Adrenal gland (tissue), 12 donors: ENCODE data around the gene EXD2. TPM values are rescaled to one million over a fixed set of nuclear protein-coding genes. Genes with fewer than 3 reads are reported as not detected.

Source experiments
- DNase-seq, 7 donors: peaks; one replicate each; pipeline ENCODE4 v3.0.0-alpha.2; 2019 to 2020
- H3K27ac ChIP-seq, 5 donors: fragments of 200-600 bp; sonication (generic) in 4 of 5; 1 replicate in 3 of 5; 2 replicates in 2 of 5; pipeline versions ENCODE4 v1.5.1 to v1.8.0; 2016 to 2020; ENCODE audit warnings: mild to moderate bottlenecking in 1 of 5
- H3K27me3 ChIP-seq: fragments of 200-600 bp; 2 replicates; pipeline ENCODE4 v1.8.0; 2021
- H3K36me3 ChIP-seq, 2 donors: fragments of 200-600 bp; replicated peaks in 1 of 2; 1 replicate in 1 of 2; 2 replicates in 1 of 2; pipeline versions ENCODE4 v1.5.1 to v1.8.0; 2018 to 2022
- H3K4me1 ChIP-seq, 2 donors: fragments of 200-600 bp; replicated peaks in 1 of 2; 1 replicate in 1 of 2; 2 replicates in 1 of 2; pipeline versions ENCODE4 v1.5.1 to v1.8.0; 2018 to 2021
- H3K4me3 ChIP-seq, 4 donors: fragments of 200-600 bp; sonication (generic) in 3 of 4; one replicate each; pipeline ENCODE4 v1.5.1; 2016 to 2018
- H3K9me3 ChIP-seq, 3 donors: fragments of 200-600 bp; sonication (generic) in 1 of 3; replicated peaks in 1 of 3; 1 replicate in 2 of 3; 2 replicates in 1 of 3; pipeline versions ENCODE4 v1.5.1 to v1.8.0; 2016 to 2021
- CTCF ChIP-seq, 6 experiments: fragments of 450-650 bp in 4 of 6; fragments of 200-600 bp in 2 of 6; sonication (generic) in 1 of 6; IDR thresholded peaks; 1 replicate in 5 of 6; 2 replicates in 1 of 6; pipeline versions ENCODE4 v1.5.1 to v1.8.0; 2016 to 2021; ENCODE audit warnings: antibody characterized with exemption in 6 of 6, mild to moderate bottlenecking in 2 of 6, moderate library complexity in 1 of 6
- POLR2A ChIP-seq, 2 donors: fragments of 450-650 bp; IDR thresholded peaks; one replicate each; pipeline ENCODE4 v1.6.1; 2017; ENCODE audit warnings: antibody characterized with exemption in 2 of 2, mild to moderate bottlenecking in 2 of 2, moderate library complexity in 1 of 2
- WGBS, 4 donors: extraction: QIAGEN DNeasy Blood & Tissue Kit in 2 of 4; methylation state at CpG; one replicate each; pipeline versions ENCODE4 v1.1.5 to v1.1.7; 2013 to 2017; 5-methylcytosine and 5-hydroxymethylcytosine counted together
- intact Hi-C, 2 donors: fragments of 100-400 bp; cut with DNase I; formaldehyde crosslinking; loops; one replicate each; pipeline versions ENCODE4 v1.14.1 to v1.15.0; 2022 to 2023
- polyA plus RNA-seq, 3 donors: library from polyadenylated mRNA; stranded (reverse); fragments of 200-250 nt in 2 of 3; fragments of 350-450 nt in 1 of 3; fragmentation: Illumina TruSeq in 1 of 3; extraction: RNeasy Lipid Tissue Mini Kit (QIAGEN cat#74804) in 1 of 3; gene quantifications; one replicate each; pipeline ENCODE4 v1.2.3, GENCODE V29; 2013 to 2014
- total RNA-seq, 9 donors: library from RNA; depleted of rRNA in 4 of 9; stranded (reverse); fragments of >200 nt in 4 of 9; fragments of 120-200 nt in 1 of 9; fragmentation: NEBNext Ultra II Directional in 1 of 9; extraction: Animal tissue kit (Norgen Biotek cat#: 25700) in 1 of 9; gene quantifications; one replicate each; pipeline versions ENCODE4 v1.1.0 to v1.2.4, GENCODE V29; 2013 to 2023
- donor health status: healthy with polysubstance abuse.
- donor health status: Bipolar disorder and iron deficiency.
- donor health status: DM: yes; HTN: yes; CAD: no.
- donor health status: DM: no; HTN: no; CAD: no.
- donor health status: DM: no; HTN: no; CAD: no.
- donor health status: DM: yes; HTN: yes; CAD: no.

The EXD2 gene
- total and polyA plus RNA-seq, 12 donors = 6.4 to 23.0 (median 15.6) TPM

DNA sequence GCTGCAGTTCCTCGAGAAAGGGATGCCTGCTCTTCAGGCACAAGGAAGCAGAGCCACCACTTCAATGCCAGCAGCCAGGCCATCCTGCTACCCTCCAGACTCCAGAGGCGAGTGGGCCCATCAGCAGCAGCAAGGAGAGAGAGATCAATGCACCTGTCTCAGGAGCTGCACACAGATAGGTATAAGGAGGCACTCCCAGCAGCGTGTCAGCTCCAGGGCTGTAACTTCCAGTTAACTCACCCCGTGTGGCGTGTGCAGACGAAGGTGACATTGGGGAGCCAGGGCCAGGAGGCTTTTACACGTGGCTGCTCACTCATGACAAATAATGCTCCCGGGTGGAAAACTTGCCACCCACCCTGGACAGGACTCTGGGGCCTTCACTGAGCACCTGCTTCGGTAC is 92.9 kb downstream of the EXD2 start:
- peak in 2 of 7 donors; percentile 9 to 36 for DNase-seq
- intact Hi-C loops = no loop called here
- no peaks in the 10 kb centered on the region for H3K9me3 ChIP-seq
- no peak overlapping the region for H3K4me3 ChIP-seq
- TF ChIP-seq POLR2A (IDR thresholded peaks at IDR 0.05) (no peak), CTCF (IDR thresholded peaks at IDR 0.05) (no peak)
- WGBS, 4 donors = 71 to 88% (median 79%) methylated on average over 7 to 9 of the region's 9 CpGs
- H3K27me3 ChIP-seq = no peaks in the 10 kb centered on the region
- H3K4me1 ChIP-seq = peaks cover 5 to 17% of the 10 kb centered on the region in 2 donors
- H3K36me3 ChIP-seq = no peaks in the 10 kb centered on the region
- no peak overlapping the region for H3K27ac ChIP-seq

- H3K9me3 ChIP-seq = no peaks in the 10 kb centered on the region
- intact Hi-C loops = loop anchor here in 1 of 2 donors (5.0 kb wide), 1 partner anchor 38 kb away; no protein-coding TSS in a partner anchor
- DNase-seq = peak in 1 of 7 donors; percentile 36
- H3K36me3 ChIP-seq = no peaks in the 10 kb centered on the region
- WGBS, 4 donors = 81 to 90% (median 88%) methylated on average over 6 to 7 of the region's 7 CpGs
- H3K27me3 ChIP-seq = no peaks in the 10 kb centered on the region
- no peak overlapping the region for H3K4me3 ChIP-seq
- no peak for TF ChIP-seq CTCF (IDR thresholded peaks at IDR 0.05)
- TF ChIP-seq POLR2A (IDR thresholded peaks at IDR 0.05) = no peak
- no peak overlapping the region for H3K27ac ChIP-seq
- peaks cover 5 to 17% of the 10 kb centered on the region in 2 donors for H3K4me1 ChIP-seq
Measured at GRCh38 chr14:69285661-69286255, 94.5 kb downstream of the EXD2 start.

DNA sequence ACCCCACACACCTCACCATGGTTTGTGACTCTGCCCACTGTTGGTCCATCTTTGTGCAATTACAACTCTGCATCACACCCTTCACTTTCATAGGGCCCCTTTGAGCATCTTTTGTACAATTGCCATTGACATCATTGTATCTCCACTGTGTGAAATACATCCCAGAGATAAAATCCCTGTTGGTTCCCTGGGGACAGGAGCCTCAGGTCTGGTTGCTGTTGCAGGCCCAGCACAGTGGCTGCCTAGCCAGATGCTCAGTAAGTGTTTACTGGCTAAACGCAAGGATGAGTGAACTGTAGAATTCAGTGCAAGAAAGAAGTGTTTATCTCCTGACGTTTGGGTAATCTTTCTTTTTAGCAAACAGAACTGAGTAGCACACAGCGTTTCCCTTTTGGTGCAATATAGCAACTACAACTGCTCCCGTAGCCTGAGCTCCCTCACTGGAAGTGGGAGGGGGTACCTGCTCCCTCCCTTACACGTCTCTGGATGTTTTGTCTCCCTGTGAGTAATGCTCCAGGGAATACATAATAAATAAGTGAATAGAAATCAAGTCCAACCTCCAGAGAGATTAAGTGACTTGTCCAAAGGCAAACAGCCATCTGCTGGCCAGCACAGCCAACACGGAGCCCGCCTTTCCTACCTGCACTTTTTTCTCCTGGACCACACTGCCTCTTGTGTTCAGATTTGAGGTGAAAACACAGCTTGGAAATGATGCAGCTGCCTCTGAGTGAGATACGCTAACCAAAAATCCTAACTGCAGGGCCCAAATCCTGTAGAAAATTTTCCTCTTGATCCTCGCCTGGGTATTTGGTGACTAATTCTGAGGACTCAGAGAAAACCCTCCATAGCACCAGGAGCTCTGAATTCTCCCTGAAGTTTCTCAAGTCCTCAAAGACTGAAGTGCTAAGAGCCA is 96.1 kb downstream of the EXD2 start:
- Histone ChIP-seq H3K27ac (peak overlapping the region in 3 of 5 donors; percentile 24 to 76 (median 65)), H3K4me1 (peaks cover 5 to 28% of the 10 kb centered on the region in 2 donors), H3K4me3 (no peak overlapping the region), H3K36me3 (no peaks in the 10 kb centered on the region), H3K9me3 (no peaks in the 10 kb centered on the region), H3K27me3 (no peaks in the 10 kb centered on the region)
- 45 to 56% (median 55%) methylated on average over 9 of the region's 9 CpGs for WGBS, 4 donors
- intact Hi-C loops = loop anchor here in 1 of 2 donors (5.0 kb wide), 1 partner anchor 40 kb away; no protein-coding TSS in a partner anchor
- TF ChIP-seq CTCF (IDR thresholded peaks at IDR 0.05) (no peak), POLR2A (IDR thresholded peaks at IDR 0.05) (no peak)
- peak in 6 of 7 donors; percentile 32 to 72 (median 43) for DNase-seq
